ENCODE results near the gene C6orf136. TPM values are rescaled to one million over a fixed set of nuclear protein-coding genes. Genes with fewer than 3 reads are reported as not detected.

C6orf136 gene
- total RNA-seq, 1 donor from 2014 or later: 21.6 TPM

DNA sequence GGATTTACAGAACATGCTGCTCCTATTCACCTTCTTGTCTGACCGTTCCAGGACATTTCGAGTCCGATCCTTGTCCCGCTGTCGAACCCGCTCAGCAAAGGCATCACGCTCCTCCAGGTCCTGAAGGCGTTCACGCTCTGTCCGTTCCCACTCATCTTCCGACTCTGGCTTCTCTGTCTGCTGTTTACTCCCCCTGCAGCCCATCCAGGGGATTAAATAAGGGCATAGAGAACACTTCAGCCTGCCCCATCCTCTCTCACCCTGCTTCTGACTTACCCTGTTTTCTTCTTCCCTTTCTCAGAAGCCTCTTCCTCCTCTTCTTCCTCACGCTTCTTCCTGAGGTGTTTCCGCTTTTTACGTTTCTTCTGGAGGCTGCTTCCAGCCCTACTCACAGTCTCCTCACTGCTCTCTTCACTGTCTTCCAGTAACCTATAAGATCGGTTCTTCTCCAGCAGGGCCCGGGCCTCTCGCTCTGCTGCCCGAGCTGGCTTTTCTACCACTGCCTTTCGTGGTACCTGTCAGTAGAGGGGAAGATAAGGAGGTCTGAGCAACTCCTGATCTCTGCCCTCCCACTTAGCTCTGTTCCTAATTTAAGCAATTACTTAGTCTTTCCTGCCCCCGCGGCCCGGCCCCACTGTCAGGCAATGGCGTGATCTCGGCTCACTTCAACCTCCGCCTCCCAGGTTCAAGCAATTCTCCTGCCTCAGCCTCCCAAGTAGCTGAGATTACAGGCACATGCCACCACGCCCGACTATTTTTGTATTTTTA lies 24.0 kb downstream of the C6orf136 start:
- ATAC-seq (ENCODE audit: low read depth): no peak
- intact Hi-C loops (cut with micrococcal nuclease): loop anchor here (10.0 kb wide), 1 partner anchor 216 kb away; no protein-coding TSS in a partner anchor
- TF ChIP-seq, protein P1, sequence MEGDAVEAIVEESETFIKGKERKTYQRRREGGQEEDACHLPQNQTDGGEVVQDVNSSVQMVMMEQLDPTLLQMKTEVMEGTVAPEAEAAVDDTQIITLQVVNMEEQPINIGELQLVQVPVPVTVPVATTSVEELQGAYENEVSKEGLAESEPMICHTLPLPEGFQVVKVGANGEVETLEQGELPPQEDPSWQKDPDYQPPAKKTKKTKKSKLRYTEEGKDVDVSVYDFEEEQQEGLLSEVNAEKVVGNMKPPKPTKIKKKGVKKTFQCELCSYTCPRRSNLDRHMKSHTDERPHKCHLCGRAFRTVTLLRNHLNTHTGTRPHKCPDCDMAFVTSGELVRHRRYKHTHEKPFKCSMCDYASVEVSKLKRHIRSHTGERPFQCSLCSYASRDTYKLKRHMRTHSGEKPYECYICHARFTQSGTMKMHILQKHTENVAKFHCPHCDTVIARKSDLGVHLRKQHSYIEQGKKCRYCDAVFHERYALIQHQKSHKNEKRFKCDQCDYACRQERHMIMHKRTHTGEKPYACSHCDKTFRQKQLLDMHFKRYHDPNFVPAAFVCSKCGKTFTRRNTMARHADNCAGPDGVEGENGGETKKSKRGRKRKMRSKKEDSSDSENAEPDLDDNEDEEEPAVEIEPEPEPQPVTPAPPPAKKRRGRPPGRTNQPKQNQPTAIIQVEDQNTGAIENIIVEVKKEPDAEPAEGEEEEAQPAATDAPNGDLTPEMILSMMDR (IDR thresholded peaks at IDR 0.05): no peak
- Mint-ChIP-seq H3K4me3 (peak overlapping the region; percentile 91), H3K27ac (peak overlapping the region; percentile 66), H3K27me3 (no peaks in the 10 kb centered on the region), H3K4me1 (peaks cover 39% of the 10 kb centered on the region), H3K9me3 (no peaks in the 10 kb centered on the region), H3K36me3 (ENCODE audit: low read depth) (peaks cover 49% of the 10 kb centered on the region)
- POLR2A ChIA-PET: interaction anchor here (0.6 to 15.3 kb wide), 4 partner anchors 15 to 189 kb away, joined by 3 to 697 read pairs (median 6); partner anchors contain the start of genes MDC1 and TUBB
- DNase-seq: no peak
- CTCF ChIA-PET: interaction anchor here (1.7 to 15.7 kb wide), 5 partner anchors 12 to 189 kb away, joined by 3 to 576 read pairs (median 8); partner anchors contain the start of gene TUBB

DNA sequence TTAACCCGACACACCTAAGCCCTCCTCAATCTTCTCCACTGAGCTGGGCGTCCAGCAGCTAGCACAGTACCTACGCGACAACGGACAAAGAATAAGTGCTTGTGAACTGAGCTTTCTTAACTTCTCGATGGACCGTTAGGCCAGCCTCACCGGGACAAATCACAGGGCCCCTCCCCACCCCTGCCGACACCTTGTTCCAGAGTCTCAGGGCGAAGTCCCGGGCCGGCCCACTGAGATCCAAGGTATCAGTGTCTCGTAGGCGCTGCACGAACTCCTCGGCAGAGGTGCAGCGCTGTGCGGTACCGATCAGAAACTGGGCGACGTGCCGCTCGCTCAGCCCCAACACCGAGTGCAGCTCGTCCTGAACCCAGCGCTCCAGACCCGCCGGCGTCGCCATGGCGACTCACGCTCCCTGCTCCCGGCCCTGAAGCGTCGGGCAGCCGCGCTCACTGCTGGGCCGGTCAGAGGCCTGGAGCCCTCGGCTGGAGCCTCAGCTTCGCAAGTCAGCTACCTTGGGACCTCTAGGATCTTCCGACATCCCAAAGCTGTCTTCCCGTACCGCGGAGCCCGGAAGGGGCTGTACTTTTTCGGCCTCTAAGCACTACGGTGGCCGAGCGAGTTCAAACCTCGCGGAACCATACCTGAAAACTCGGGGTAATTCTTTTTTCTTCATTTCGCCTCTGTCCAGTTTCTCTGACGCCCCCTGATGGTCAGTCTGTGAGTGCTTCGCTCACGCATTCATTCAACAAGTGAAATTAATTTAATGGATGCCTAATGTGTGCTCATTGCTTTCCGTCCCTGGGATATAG lies 25.7 kb downstream of the C6orf136 start, which contains the start of gene DHX16:
DHX16 (minus strand) TSS at position 562 of the 809 bp plus-strand sequence; CDS start at position 397, 165 bp downstream.
- Mint-ChIP-seq H3K36me3 (ENCODE audit: low read depth) (peaks cover 51% of the 10 kb centered on the region), H3K9me3 (no peaks in the 10 kb centered on the region), H3K27ac (peak within 1 kb of the TSS; percentile 84), H3K4me3 (peak within 1 kb of the TSS; percentile 91), H3K27me3 (no peaks in the 10 kb centered on the region), H3K4me1 (peaks cover 42% of the 10 kb centered on the region)
- DNase-seq (peak; percentile 80), ATAC-seq (ENCODE audit: low read depth) (peak; percentile 88)
- ChIA-PET POLR2A (interaction anchor here (0.7 to 15.3 kb wide), 16 partner anchors 9 to 212 kb away, joined by 3 to 697 read pairs (median 3); partner anchors contain the start of genes ABCF1, DDR1, MDC1 and MRPS18B), CTCF (interaction anchor here (0.7 to 15.7 kb wide), 11 partner anchors 9 to 191 kb away, joined by 3 to 576 read pairs (median 5); partner anchors contain the start of genes ATAT1 and TUBB)
- intact Hi-C loops (cut with micrococcal nuclease): loop anchor here (1.0 to 10.0 kb wide), 9 partner anchors 10 to 218 kb away; partner anchors contain the start of genes ATAT1, C6orf136, GNL1 and MRPS18B
- TF ChIP-seq, protein P1 (IDR thresholded peaks at IDR 0.05): peak; percentile 51

DNA sequence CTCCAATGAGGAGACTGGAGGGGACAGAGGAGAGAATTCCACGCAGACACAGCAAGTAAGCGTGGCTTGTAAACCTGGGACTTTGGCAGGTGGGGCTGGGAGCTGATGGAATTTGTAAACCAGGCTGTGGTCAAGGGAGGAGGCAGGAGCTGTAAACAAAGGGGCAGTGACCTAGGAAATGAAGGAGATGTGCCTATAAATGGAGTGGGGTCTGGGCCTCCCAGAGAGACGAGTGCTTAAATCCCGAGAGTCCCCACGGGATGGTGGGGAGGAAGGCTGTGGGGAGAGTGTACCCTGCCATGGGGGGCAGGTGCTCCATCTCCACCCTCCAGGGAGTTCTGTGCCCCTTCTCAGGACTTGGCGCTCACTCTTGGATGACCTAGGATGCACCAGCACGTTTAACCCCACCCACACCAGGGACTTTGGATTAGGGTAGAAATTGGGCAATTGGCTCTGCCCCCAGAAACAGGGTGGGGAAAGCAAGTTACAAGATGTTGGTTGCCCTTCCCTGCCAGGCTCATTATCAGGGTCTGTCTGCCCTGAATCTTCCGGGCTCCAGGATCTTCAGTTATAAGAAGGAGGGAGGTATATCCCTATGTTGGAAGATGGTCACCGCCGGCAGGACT lies 29.8 kb downstream of the C6orf136 start:
- no peak overlapping the region for H3K27ac Mint-ChIP-seq
- ATAC-seq (ENCODE audit: low read depth) (no peak), DNase-seq (no peak)
- TF ChIP-seq, protein P1 (IDR thresholded peaks at IDR 0.05): no peak
- POLR2A ChIA-PET: interaction anchor here (0.5 to 15.3 kb wide), 2 partner anchors 46 to 68 kb away, joined by 9 to 697 read pairs; partner anchors contain the start of genes IER3, MDC1 and TUBB
- intact Hi-C loops (cut with micrococcal nuclease): loop anchor here (10.0 kb wide), 1 partner anchor 222 kb away; no protein-coding TSS in a partner anchor
- H3K9me3 Mint-ChIP-seq: no peaks in the 10 kb centered on the region
- no peaks in the 10 kb centered on the region for H3K27me3 Mint-ChIP-seq
- CTCF ChIA-PET: interaction anchor here (0.9 to 15.7 kb wide), 2 partner anchors 12 to 52 kb away, joined by 4 to 576 read pairs; partner anchors contain the start of gene TUBB
- H3K4me3 Mint-ChIP-seq: no peak overlapping the region
- H3K36me3 Mint-ChIP-seq (ENCODE audit: low read depth): peaks cover 53% of the 10 kb centered on the region
- peaks cover 57% of the 10 kb centered on the region for H3K4me1 Mint-ChIP-seq

DNA sequence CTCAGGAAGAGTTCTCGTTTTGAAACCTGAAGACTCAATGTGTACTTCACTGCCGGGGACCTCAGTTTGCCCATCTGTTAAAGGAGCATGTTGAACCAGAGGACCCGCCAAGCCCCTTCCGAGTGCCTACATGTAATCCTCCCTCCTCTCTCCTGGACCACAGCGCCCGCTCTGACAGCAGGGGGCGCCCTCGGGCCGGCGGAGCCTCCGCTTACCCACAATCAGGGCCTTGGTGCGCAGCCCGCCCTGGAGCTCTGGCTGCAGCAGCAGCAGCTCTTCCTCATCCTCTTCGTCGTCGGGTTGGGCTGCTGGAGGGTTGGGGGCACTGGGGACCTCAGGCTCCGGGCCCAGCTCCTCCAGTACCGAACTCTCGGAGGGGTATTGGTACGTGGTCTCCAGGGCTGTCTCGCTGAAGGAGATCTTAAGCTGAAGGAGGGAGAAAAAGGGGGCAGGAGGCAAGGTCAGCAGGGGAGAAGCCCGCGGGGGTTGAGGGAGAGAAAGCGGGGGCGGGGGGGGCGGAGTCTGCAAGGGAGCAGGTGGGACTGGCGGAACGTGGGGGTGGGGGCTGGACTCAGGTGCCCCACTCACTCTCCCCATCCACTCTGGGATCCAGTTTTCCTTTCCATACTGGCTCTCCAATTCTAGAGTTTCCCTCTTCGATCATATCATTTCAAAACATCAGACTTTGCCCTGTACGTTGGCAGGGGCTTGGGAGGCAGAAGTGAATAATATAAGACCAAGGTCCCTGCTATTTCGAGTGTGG lies 32.2 kb downstream of the C6orf136 start:
- intact Hi-C loops (cut with micrococcal nuclease): loop anchor here (1.0 to 10.0 kb wide), 2 partner anchors 43 to 224 kb away; no protein-coding TSS in a partner anchor
- TF ChIP-seq, protein P1 (IDR thresholded peaks at IDR 0.05): peak; percentile 73
- DNase-seq: peak; percentile 94
- Mint-ChIP-seq H3K9me3 (no peaks in the 10 kb centered on the region), H3K27me3 (no peaks in the 10 kb centered on the region), H3K4me1 (peaks cover 62% of the 10 kb centered on the region), H3K4me3 (peak overlapping the region; percentile 92), H3K36me3 (ENCODE audit: low read depth) (peaks cover 67% of the 10 kb centered on the region), H3K27ac (peak overlapping the region; percentile 99)
- peak; percentile 33 for ATAC-seq (ENCODE audit: low read depth)
- CTCF ChIA-PET: interaction anchor here (0.6 to 15.7 kb wide), 20 partner anchors 10 to 408 kb away, joined by 3 to 576 read pairs (median 4); partner anchors contain the start of genes C6orf136, FLOT1, MDC1 and NRM
- POLR2A ChIA-PET: interaction anchor here (0.6 to 15.3 kb wide), 12 partner anchors 9 to 166 kb away, joined by 3 to 697 read pairs (median 4); partner anchors contain the start of genes GNL1, MDC1, MRPS18B and NRM
